A549 treated with CpdA at 1 μM for 4 hours (cell line): ENCODE data around the gene SERF1B. TPM values are rescaled to one million over a fixed set of nuclear protein-coding genes. Genes with fewer than 3 reads are reported as not detected.

ENCODE experiments used
- total RNA-seq: library from RNA; stranded (reverse); fragments of 200-300 nt; extraction: Qiagen RNA extraction; gene quantifications from 5 replicates; pipeline ENCODE4 v1.2.3, GENCODE V29; 2022; ENCODE audit warnings: low read depth

SERF1B gene
- 69.7 to 87.6 TPM (median 80.3 TPM) in 5 replicates for total RNA-seq

GRCh38 chr5:70025106-70025844, at the start of gene SERF1B:
Gene SERF1B, plus strand, starts transcription at chr5:70025251. Its CDS starts 201 bp downstream, at chr5:70025452.

Other genes starting within 250 kb of the SERF1B start
- 41.4 to 58.5 TPM (median 48.4 TPM) in 5 replicates for gene SMN2, start 24.4 kb downstream of the SERF1B start, total RNA-seq